Measurements from ENCODE around the gene HNRNPAB. TPM values are rescaled to one million over a fixed set of nuclear protein-coding genes. Genes with fewer than 3 reads are reported as not detected.
A peak's percentile ranks its signal among the peaks of the same experiment; 100 is the strongest.
"Not testable (repeated sequence)": the region's sequence is repeated elsewhere in the genome, so short reads cannot be mapped to it uniquely, and the experiment has no call there.

The HNRNPAB gene
- total RNA-seq, 1 donor from 2014 or later: 56.9 TPM

DNA sequence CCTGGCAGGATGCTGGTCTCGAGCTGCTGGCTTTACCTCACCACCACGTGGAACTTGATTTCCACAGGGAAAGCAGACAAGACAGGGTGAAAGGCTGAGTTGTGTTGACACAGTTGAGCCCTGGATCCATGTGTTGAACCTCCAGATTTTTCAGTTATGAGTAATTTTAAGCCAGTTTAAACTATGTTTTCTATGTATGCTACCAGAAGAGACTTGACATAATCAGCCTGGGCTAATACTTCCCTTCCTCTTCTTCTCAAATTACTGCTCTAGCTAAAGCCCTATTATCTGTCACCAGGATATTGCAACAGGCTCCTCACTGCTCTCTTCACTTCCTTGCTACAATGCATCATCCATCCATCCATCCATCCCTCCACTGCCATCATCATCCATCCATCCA is 40.2 kb downstream of the HNRNPAB start:
- no peak for DNase-seq (ENCODE audit: low read depth)

DNA sequence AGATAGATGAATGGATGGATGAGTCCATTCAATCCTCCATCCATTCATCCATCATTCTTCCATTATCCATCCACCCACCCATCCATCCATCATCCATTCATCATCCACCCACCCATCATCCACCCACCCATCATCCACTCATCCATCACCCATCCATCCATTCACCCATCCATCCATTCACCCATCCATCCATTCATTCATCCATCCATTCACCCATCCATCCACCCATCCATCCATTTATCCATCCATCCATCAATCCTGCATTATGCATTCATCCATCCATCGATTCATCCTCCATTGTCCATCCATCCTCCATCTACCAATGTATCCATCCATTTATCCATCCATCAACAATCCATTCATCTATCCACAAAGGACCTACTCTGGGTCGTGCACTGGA is 41.1 kb downstream of the HNRNPAB start:
- no peak for DNase-seq (ENCODE audit: low read depth)

DNA sequence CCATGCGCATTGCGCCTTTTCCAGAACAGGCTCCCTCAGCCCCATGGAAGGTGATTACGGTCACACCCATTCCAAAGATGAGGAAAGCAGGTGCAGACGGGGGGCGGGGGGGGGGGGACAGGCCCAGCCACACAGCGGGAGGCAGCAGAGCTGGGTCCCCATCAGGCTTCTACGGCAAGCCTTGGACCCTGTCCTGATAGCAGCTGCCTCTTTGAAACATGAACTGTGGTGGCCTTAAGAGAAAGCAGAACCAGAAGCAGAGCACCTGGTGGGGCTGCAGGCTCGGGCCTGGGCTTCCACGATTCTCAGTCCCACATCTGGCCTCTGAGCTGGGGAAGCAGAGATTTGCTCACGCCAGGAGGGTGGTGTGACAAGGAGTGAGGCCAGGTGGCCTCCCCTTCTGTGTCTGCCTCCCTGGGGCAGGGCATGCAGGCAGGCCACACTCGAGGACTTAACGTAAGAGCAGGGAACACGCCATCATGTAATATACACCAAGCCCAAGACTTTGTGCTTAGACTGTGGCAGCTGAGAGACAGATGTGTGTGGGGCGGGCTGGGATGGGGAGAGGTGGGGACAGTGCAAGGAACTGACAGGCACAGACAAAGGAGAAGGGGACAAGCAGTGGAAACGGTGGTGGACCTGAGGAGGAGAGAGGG is 42.4 kb downstream of the HNRNPAB start:
- no peak for DNase-seq (ENCODE audit: low read depth)

DNA sequence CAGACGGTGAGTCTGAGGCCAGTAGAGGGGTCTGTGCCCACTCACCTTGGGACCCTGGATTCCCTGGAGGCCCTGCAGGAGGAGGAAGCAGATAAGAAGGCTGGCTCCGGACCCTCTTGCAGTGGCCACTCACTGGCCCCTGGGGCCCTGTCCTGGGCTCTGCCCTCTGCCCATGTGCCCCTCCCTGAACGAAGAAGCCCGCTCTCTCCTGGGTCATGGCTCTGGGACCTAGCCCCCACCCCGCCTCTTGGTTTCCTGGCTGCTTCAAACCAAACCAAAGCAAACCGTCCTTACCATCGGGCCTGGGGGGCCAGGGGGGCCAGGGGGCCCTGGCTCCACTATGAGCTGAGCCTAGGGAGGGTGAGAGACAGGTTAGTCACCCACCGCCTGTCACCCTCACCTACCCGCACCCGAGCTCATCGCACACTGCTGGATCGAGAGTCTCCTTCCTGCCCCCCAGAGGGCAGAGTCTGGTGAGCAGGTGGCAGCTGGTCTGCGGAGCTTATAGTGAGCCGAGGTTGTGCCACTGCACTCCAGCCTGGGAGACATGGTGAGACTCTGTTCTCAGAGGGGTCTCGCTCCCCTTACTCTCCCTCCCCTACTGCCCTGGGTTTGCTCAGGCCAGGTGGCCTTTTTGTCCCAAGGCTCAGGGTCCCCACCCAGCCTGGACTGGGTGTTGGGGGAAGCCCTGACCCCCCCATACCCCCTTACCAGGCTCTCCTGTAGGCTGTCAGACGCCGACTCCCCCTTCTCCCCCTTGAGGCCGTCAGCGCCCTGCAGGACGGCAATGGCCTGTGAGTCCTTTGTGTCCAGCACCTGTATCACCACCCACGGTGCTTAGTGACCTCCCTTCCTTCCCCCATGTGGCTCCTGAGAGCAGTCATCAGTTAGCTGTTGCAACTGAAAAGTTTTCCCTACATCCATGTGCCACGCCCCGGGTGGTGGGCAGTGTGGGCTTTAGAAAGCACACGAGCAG is 43.4 kb downstream of the HNRNPAB start:
- DNase-seq (ENCODE audit: low read depth): no peak

DNA sequence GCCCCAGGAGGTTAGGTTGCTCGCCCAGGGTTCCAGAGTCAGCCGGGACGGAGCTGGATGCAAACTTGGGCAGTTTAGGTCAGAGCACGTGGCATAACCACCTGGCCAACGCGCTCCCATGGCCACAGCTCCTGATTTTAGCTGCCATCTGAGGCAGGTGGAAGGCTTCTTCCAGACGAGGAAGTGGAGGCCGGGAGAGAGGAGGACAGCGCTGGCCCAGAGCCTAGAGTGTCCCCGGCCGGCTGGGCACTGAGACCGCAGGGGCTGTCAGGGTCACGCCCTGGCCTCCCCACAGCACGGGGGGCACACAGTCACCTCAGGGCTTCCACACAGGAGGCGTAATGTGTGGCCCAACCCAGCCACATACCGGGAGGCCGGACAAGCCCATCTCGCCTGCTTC is 44.4 kb downstream of the HNRNPAB start:
- DNase-seq (ENCODE audit: low read depth): no peak

DNA sequence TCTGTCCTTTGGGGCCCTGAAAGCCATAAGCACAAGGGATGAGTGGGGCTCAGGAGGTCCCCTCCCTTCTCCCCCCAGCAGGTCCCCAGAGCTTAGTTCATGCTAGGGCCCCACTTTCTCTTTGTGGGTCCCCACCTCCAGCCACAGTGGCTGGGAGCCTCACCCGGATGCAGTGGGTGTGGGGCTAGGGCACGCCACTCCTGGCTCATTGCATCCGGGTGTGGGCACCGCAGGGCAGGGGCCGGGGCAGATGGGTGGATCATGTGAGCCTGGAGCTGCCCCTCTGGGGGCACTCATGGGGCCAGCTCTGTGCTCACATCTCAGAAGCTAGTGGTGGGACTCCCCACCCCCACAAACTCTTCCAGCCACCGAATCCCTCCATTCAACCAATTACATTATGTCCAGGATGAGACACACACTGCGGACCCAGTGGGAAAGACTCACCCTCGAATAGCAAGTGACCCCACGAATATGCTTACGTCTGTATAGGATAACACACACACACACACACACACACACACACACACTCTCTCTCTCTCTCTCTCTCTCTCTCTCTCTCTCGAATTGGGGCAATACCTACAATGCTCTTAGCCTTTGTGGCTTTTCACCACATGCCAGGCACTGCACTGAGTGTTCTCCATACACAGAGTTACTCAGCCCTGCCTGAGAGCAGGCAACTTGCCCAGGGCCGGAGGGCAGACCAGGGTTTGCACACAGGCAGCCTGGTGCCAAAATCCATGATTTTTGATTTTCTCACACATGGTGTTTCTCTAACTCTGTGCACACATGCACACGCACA is 45.1 kb downstream of the HNRNPAB start:
- DNase-seq (ENCODE audit: low read depth): peak; percentile 55

DNA sequence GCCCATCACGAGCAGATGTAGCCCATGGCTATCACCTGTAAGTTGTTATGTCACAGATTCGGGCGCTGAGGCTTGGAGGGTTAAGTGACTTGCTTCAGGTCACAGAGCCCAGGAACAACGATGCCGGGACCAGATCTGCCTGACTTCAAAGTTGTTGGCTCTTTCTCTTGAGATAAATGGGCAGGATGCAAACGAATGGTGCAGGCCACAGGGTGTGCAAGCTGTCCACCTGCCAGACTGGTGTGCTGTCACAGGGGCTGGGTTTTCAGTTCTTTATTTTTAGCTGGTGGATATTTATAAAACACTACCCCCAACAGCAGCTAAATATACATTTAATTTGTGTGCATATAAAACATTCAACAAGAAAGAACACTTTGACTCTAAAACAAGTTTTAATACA is 45.9 kb downstream of the HNRNPAB start:
- DNase-seq (ENCODE audit: low read depth): no peak

DNA sequence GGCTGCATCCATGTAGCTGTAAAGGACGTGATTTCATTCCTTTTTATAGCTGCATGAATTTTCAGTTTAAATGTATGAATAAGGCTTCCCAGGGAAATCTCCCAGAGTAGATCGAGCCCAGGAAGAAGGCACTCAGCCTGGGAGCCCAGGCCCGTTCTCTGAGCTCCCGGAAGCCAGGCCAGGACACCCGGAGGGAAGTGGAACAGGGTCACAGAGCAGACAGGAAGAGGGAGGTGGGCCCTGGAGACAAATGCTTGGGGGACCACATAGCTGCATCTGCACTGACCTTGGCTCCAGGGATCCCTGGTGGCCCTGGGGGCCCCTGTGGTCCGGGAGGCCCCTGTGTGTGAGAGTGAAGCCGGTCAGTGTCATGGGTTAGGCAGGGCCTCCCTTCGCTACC is 47.9 kb downstream of the HNRNPAB start:
- DNase-seq (ENCODE audit: low read depth): no peak

DNA sequence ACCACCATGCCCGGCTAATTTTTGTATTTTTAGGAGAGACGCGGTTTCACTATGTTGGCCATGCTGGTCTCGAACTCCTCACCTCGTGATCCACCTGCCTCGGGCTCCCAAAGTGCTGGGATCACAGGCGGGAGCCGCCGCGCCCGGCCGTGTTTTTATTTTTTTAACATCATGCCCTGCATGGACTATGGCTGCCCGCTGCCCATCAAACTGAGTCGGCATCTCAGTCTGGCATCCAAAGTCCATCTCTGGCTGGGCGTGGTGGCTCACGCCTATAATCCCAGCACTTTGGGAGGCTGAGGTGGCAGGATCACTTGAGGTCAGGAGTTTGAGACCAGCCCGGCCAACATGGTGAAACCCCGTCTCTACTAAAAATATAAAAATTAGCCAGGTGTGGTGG is 49.3 kb downstream of the HNRNPAB start:
- not testable (repeated sequence) for DNase-seq (ENCODE audit: low read depth)

DNA sequence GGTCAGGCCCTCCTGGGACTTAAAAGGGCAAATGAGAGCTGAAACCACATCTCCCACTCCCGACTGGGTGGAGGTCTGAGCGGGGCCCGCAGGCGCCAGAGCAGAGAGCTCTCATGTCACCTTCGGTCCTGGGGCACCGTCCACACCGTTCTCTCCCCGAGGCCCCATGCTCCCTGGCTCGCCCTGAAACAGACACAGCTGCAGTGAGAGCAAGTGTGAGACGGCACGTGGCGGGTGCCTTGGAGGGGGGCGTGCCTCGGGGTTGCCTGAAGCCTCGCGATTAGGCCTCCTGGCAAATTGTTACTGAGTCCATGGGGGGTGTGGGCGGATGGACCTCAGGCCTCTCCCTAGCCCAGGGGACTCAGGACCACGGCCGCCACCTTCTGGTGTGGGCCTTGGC is 52.4 kb downstream of the HNRNPAB start:
- DNase-seq (ENCODE audit: low read depth): no peak

DNA sequence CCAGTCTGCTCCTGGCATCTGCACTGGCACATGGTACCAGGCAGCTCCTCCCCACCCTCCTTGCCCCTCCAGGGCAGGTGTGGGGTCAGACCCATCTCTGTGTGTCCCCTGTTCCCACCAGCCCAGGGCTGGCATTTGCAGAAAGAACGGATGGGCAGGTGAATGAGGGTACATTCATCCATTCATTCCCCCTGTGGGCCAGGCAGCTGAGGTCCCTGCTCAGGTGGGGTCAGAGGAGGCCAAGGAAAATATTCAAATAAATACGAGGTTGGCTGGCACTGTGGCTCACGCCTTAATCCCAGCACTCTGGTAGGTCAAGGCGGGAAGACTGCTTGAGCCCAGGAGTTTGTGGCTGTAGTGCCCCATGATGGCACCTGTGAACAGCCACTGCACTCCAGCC is 53.3 kb downstream of the HNRNPAB start:
- no peak for DNase-seq (ENCODE audit: low read depth)

DNA sequence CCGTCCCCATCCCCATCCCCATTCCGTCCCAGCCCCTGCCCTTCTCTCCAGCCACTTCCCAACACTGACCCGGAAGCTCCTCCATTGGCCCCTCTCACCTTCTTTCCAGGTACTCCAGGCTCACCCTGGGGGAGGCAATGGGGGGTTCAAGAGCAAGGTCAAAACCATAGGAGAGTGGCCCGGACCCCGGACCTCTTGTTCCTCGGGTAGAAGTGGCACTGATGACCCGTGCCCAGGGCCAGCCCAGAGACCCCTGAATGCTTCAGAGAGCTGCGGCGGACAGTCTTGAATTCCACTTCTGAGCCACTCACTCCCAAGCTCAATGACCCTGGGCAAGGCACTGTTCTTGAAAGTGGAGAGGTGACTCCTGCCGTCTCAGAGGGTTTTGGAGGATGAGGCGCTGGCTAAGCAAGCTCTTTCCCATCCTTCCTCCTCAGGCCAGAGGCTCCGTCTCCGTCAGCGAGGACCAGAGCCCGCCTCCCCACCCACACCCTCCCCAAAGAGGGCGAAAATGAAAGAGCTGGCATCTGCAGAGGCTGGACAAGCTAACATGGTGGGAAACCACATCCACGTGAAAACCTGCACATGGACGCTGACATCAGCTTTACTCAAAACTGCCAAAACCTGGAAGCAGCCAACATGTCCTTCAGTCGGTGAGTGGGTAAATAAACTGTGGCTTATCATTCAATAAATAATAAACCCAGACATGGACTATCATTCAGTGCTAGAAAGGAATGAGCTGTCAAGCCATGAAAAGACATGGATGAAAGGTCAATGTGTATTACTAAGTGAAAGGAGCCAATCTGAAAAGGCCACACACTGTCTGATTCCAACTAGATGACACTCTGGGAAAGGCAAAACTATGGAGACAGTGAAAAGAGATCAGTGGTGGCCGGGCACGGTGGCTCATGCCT is 55.5 kb downstream of the HNRNPAB start:
- DNase-seq (ENCODE audit: low read depth): no peak

Other genes starting within 250 kb of the HNRNPAB start
- not detected in 2 replicates for gene PROP1, start 208.3 kb upstream of the HNRNPAB start, total RNA-seq
- gene N4BP3, start 91.0 kb upstream of the HNRNPAB start, total RNA-seq: 2.6 and 3.3 TPM in 2 replicates
- gene RMND5B, start 73.5 kb upstream of the HNRNPAB start, total RNA-seq: 30.9 and 34.1 TPM in 2 replicates
- 146 and 242 TPM in 2 replicates for gene NHP2, start 50.6 kb upstream of the HNRNPAB start, total RNA-seq
- gene GMCL2, start 17.2 kb upstream of the HNRNPAB start, total RNA-seq: not detected in 2 replicates
- gene PHYKPL, start 28.3 kb downstream of the HNRNPAB start, total RNA-seq: 27.5 and 27.6 TPM in 2 replicates

All from renal cortical epithelial cell (primary cell).